Activated T-cell treated with anti-CD3 and anti-CD28 coated beads, Interleukin-2, amount 50 U/mL, for 24 hours (primary cell): ENCODE results near the gene LRRN3.
A peak's percentile ranks its signal among the peaks of the same experiment; 100 is the strongest.

Source experiments
- DNase-seq: peaks from one replicate; pipeline ENCODE4 v3.0.0-alpha.2; 2020
- H3K27ac Mint-ChIP-seq: 2 replicates; pipeline ENCODE4 v1.8.0; 2020; ENCODE audit warnings: mild to moderate bottlenecking, mixed read lengths
- H3K27me3 Mint-ChIP-seq: 2 replicates; pipeline ENCODE4 v1.8.0; 2020; ENCODE audit warnings: mixed read lengths
- H3K36me3 Mint-ChIP-seq: 2 replicates; pipeline ENCODE4 v1.8.0; 2020; ENCODE audit warnings: low read depth, mixed read lengths
- H3K4me1 Mint-ChIP-seq: 2 replicates; pipeline ENCODE4 v1.8.0; 2020; ENCODE audit warnings: low read depth, mixed read lengths
- H3K4me3 Mint-ChIP-seq: 2 replicates; pipeline ENCODE4 v1.8.0; 2020; ENCODE audit warnings: mild to moderate bottlenecking, moderate library complexity, mixed read lengths
- H3K9me3 Mint-ChIP-seq: 2 replicates; pipeline ENCODE4 v1.8.0; 2020; ENCODE audit warnings: mixed read lengths

The LRRN3 gene

DNA sequence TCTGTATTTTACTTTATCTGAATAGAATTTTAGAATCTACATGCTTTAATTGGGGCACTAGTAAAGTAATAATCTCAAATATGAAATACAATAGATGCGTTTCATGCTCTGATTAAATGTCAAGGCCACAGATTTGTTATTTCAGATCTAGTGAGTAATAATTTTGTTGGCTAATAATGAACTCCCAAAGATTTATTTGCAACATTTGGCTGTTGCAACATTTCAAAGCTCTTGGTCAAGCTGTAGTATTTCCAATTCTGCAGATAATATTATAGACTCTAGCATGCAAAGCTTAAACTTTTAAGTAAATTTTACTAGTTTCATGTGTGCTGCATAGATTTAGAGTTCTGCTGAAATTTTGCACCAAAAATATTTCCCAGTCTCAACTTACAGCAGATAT lies 16.7 kb downstream of the LRRN3 start:
- Mint-ChIP-seq H3K27me3 (no peaks in the 10 kb centered on the region), H3K4me3 (no peak overlapping the region), H3K36me3 (peaks cover 72% of the 10 kb centered on the region), H3K9me3 (no peaks in the 10 kb centered on the region), H3K27ac (no peak overlapping the region), H3K4me1 (peaks cover 61% of the 10 kb centered on the region)
- DNase-seq: no peak

DNA sequence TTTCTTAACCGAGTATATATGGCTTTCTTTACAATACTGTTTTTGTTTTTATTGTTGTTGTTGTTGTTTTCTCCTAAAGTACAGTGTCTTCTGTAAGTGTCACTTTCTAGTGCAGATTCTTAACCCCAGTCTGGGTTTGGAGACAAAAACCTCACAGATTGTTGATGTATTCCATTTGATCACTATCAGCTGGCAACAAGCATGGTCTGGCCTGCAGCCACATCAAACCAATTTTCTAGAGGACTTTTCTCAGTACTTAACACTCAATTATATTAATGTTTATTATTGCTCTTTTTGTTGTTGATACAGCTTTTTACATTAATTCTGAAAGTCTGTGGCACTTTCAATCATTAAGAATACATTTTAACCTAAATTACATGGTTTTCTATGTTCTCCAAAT lies 17.1 kb downstream of the LRRN3 start:
- no peaks in the 10 kb centered on the region for H3K27me3 Mint-ChIP-seq
- H3K36me3 Mint-ChIP-seq: peaks cover 74% of the 10 kb centered on the region
- no peak overlapping the region for H3K27ac Mint-ChIP-seq
- no peak for DNase-seq
- peaks cover 65% of the 10 kb centered on the region for H3K4me1 Mint-ChIP-seq
- no peak overlapping the region for H3K4me3 Mint-ChIP-seq
- no peaks in the 10 kb centered on the region for H3K9me3 Mint-ChIP-seq

DNA sequence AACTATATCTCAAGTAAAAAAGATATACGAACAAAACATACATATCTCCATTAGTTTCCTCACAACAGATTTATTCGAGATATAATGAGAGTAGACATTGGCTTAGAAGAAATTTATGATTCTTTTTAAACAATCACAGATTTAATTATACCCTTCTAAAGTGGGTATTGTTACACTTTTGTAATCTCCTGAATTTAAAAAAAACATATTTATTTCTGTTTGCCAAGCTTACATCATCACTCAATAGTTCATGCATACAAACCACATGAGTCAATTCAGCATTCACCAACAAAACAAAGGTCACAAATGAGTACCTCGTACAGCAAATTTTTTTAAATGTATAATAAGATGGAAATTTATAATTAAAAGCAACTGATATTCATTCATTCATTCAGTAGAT lies 17.6 kb downstream of the LRRN3 start:
- DNase-seq: no peak
- peaks cover 72% of the 10 kb centered on the region for H3K36me3 Mint-ChIP-seq
- H3K9me3 Mint-ChIP-seq: no peaks in the 10 kb centered on the region
- no peak overlapping the region for H3K27ac Mint-ChIP-seq
- H3K27me3 Mint-ChIP-seq: no peaks in the 10 kb centered on the region
- peaks cover 65% of the 10 kb centered on the region for H3K4me1 Mint-ChIP-seq
- no peak overlapping the region for H3K4me3 Mint-ChIP-seq

DNA sequence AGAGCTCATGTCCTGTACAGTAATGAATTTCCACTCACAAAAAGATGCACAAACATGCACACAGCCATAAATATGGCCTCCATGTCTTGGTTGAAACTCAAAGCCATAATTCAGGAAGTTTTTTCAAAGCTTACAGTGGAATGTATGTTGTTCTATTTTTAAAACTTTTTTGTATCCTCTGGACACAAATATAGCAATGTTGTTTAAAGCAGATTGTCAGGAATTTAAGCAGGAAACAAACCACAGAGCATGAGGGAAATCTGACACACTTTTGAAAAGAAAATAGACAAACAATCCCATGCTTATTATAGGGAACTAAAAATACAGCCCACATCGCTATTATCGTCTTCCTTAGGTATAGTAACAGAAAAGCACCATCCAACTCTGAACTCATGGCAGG lies 21.5 kb downstream of the LRRN3 start:
- Mint-ChIP-seq H3K9me3 (no peaks in the 10 kb centered on the region), H3K4me3 (no peak overlapping the region), H3K27ac (peak overlapping the region; percentile 62), H3K4me1 (peaks cover 52% of the 10 kb centered on the region), H3K36me3 (peaks cover 71% of the 10 kb centered on the region), H3K27me3 (no peaks in the 10 kb centered on the region)
- DNase-seq: no peak

DNA sequence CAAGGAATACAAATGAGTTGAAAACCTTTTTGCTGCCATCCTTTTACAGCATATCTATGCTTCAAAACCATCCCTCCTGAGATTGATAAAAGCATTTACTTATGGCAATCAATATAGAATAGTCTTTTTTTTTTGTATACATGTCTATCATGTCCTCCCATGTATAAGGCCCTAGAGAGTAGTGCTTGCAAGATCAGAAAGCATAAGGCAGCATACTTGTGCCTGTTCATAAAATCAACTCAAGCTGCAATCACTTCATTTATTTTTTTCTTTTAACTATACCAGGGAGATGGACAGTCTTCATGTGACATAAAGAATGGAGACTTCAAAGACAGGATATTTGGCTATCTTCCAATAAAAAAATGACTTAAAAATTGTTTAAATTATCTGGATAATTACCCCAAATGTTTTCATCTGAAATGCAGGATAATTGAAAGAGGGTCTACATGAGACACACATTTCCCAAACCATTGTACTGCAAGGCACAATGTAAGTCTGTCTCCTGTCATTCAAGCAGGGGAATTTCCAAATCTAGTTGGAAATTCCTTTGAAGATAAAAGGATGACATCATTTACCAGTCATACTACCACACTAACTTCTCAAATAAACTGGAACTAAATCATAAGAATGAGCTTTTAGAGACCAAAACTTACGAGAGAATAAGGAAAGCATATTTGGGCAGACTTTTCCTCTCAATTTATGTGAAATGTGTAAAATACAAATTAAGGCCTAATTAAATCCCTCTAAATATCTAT lies 22.5 kb downstream of the LRRN3 start:
- Mint-ChIP-seq H3K4me3 (peak overlapping the region; percentile 27), H3K27ac (peak overlapping the region; percentile 86), H3K27me3 (no peaks in the 10 kb centered on the region), H3K9me3 (no peaks in the 10 kb centered on the region), H3K4me1 (peaks cover 48% of the 10 kb centered on the region), H3K36me3 (peaks cover 76% of the 10 kb centered on the region)
- DNase-seq: no peak

DNA sequence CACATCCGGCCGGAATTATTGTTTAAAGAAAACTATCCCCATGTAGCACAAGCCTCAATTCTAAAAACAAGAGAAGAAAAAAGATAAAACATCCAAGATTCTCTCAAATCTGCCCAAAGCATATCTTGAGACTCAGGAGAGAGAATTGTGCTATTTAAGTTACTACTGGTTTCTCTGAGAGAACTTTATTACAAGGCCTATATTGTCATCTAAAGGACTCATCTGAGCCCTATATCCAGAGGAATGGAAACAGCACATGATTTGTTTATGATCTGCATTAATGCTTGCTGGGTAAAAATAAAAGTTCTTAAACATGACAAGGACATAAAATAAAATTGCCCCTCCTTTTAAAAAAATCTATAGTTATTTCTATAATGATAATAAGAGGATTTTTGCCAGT lies 25.0 kb downstream of the LRRN3 start:
- DNase-seq: no peak
- Mint-ChIP-seq H3K36me3 (peaks cover 79% of the 10 kb centered on the region), H3K27ac (no peak overlapping the region), H3K9me3 (peaks cover 6% of the 10 kb centered on the region), H3K4me1 (peaks cover 38% of the 10 kb centered on the region), H3K4me3 (no peak overlapping the region), H3K27me3 (no peaks in the 10 kb centered on the region)

DNA sequence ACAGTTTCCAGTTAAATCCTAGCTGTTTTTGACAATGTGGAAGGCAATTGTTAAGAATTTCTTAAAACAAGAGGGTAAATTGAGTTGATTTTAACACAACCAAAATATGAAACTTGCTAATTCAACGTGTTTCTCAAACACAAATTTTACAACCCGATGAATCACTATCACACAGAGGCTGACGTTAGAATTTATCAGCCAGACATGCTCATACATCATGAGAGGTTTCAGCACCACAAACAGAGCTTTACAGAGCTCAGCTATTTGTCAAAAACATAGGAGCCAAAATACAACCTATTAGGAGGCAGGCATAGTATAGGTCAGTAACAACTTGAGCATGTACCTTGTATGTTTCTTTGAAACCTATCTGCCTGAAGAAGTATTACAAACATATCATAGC lies 36.1 kb downstream of the LRRN3 start:
- no peaks in the 10 kb centered on the region for H3K4me1 Mint-ChIP-seq
- H3K27me3 Mint-ChIP-seq: no peaks in the 10 kb centered on the region
- no peak overlapping the region for H3K4me3 Mint-ChIP-seq
- no peak for DNase-seq
- H3K27ac Mint-ChIP-seq: no peak overlapping the region
- peaks cover 34% of the 10 kb centered on the region for H3K36me3 Mint-ChIP-seq
- peaks cover 12% of the 10 kb centered on the region for H3K9me3 Mint-ChIP-seq

DNA sequence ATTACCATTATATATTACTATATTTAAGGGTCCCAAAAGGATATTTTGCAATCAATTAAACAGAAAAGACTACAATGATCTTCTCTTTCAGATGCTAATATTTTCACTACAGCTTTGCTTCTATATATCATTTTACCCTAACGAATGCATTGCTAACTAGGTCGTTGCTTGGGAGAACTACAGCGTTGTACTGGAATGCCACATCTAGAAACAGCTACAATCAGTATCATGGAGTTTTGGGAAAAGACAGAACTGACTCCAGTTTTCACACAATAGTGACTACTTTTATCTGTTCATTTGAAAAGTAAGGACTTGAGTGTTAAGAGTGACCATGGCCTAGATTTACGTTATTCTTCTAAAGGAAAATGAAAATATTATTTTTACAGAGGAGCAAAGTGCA lies 38.5 kb downstream of the LRRN3 start:
- no peak for DNase-seq
- H3K4me3 Mint-ChIP-seq: no peak overlapping the region
- H3K36me3 Mint-ChIP-seq: peaks cover 13% of the 10 kb centered on the region
- H3K27me3 Mint-ChIP-seq: no peaks in the 10 kb centered on the region
- no peaks in the 10 kb centered on the region for H3K4me1 Mint-ChIP-seq
- no peak overlapping the region for H3K27ac Mint-ChIP-seq
- H3K9me3 Mint-ChIP-seq: peaks cover 2% of the 10 kb centered on the region

DNA sequence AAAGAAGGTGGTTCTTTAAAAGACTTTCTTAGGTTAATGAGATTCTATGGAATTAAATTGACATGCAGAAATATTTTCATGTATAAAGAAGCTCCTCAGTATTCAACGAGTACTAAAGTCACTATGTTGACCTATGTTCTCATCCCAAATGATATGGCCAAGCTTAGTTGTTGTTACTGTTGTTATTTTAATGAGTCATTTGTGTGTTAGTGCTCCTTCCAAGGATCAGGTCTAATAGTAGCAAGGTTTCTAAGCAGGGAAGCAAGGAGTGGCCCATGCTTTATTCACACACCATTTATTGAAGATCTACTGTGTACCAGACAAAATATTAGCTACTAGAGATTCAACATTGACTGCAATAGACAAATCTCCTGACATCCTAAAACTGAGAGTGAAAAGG lies 41.9 kb downstream of the LRRN3 start:
- Mint-ChIP-seq H3K4me3 (no peak overlapping the region), H3K27ac (no peak overlapping the region), H3K36me3 (no peaks in the 10 kb centered on the region), H3K27me3 (no peaks in the 10 kb centered on the region), H3K4me1 (peaks cover 16% of the 10 kb centered on the region), H3K9me3 (no peaks in the 10 kb centered on the region)
- DNase-seq: no peak

DNA sequence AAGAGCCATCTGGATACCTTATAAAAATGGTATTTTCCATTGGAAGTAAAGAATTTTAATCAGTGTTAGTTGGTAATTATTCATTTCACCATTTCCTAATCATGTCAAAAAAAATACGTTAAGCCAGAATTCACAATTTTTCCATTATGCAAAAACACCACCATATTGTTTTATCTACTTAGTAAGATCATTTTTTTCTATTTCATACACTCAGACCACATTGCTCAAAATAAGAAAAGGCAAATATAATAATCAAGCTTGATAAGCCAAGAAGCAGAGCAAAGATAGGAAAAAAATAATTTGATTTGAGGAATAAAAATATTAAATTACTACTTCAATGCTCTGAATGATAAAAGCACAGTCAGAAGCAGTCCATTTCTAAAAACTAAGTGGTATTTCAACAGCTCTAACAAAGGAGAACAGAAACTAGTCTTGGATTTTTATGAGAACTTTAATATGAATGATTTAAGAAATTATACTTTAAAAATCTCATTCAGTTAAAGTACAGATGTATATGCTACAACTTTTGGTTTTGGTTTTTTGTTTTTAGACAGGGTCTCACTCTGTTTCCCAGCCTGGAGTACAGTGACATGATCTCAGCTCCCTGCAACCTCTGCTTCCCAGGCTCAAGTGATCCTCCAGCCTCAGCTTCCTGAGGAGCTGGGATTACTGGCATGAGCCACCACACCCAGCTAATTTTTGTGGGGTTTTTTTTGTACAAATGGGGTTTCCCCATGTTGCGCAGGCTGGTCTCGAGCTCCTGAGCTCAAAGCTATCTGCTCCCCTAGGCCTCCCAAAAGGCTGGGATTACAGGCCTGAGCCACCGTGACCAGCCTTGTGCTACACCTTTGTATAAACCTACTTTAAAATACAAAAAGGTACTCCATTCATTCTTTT lies 46.6 kb downstream of the LRRN3 start:
- no peaks in the 10 kb centered on the region for H3K36me3 Mint-ChIP-seq
- H3K4me1 Mint-ChIP-seq: peaks cover 47% of the 10 kb centered on the region
- peak; percentile 59 for DNase-seq
- no peaks in the 10 kb centered on the region for H3K9me3 Mint-ChIP-seq
- peak overlapping the region; percentile 97 for H3K27ac Mint-ChIP-seq
- H3K4me3 Mint-ChIP-seq: peak overlapping the region; percentile 71
- H3K27me3 Mint-ChIP-seq: no peaks in the 10 kb centered on the region

DNA sequence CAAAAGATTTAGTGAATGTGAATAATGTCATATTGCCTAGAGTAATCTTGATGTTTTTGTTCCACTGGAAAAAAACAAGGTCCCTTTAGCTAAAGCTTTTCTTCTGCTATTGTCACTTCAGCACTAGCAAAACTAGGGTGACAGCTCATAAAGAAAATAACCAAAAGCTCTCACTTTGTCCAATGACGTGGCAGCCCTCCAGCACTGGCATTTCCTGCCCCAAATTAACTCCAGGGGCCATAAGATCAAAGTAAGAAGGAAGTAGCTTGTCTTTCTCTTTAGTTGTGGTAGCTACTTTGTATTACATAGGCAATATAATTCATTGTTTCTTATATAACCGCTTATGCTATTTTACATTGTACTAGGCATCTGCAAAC lies 47.3 kb downstream of the LRRN3 start:
- Mint-ChIP-seq H3K4me1 (peaks cover 47% of the 10 kb centered on the region), H3K27ac (peak overlapping the region; percentile 97), H3K27me3 (no peaks in the 10 kb centered on the region), H3K4me3 (peak overlapping the region; percentile 71), H3K9me3 (no peaks in the 10 kb centered on the region), H3K36me3 (no peaks in the 10 kb centered on the region)
- peak; percentile 56 for DNase-seq

DNA sequence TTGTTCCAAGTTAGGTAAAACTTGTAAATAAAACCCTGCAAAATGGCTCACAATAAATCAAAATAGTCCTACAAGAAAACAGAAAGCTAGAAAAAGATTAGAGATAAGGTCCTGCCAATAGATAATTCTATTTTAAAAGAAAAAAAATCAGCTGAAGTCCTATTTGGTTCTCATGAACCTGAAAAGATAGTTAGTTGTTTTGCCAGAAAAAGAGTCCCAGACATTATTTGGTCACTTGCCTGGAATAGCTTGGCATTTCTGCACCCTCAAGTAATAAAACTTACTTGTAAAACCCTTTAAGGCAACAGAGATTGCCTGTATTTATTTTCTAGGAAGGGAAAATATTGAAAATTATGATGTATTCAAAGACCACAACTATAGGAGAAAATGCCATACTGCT lies 47.7 kb downstream of the LRRN3 start:
- peak overlapping the region; percentile 71 for H3K4me3 Mint-ChIP-seq
- H3K36me3 Mint-ChIP-seq: no peaks in the 10 kb centered on the region
- peak overlapping the region; percentile 97 for H3K27ac Mint-ChIP-seq
- H3K27me3 Mint-ChIP-seq: no peaks in the 10 kb centered on the region
- H3K4me1 Mint-ChIP-seq: peaks cover 47% of the 10 kb centered on the region
- DNase-seq: no peak
- H3K9me3 Mint-ChIP-seq: no peaks in the 10 kb centered on the region

DNA sequence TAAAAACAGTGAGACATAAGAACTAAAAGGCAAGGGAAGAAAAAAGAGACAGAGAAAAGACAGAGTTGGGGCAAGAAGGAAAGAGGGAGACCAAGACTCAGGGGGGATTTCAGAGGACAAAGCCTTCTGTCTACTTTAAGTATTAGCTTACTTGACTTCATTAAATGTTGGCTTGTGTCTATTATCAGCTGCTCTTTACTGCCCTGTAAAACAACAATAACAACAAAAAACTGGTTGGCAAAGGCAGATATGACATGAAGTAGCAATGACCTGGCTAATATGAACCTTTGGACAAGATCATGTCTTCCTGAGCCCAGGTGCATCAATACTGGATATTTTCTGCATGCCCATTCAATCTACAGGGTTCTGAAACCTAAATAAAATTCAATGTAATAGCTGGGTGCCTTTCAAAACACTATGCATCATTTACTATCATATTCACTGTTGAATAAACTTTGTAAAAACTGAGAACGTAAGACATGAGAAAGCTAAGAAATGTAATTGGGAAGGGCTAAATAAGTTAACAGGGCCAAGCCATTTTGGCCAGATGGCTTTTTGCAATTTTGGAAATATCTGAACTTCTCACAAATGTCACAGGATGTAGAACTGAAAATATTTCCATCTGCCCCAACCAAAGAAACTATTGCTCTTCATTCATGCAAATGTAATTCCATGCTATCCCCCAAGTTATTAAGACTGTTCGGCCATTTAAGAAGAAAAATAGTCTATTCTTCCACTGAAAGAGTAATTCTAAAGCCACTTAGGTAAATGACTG lies 49.4 kb downstream of the LRRN3 start:
- Mint-ChIP-seq H3K36me3 (no peaks in the 10 kb centered on the region), H3K9me3 (no peaks in the 10 kb centered on the region), H3K4me3 (no peak overlapping the region), H3K4me1 (peaks cover 47% of the 10 kb centered on the region), H3K27ac (peak overlapping the region; percentile 38), H3K27me3 (no peaks in the 10 kb centered on the region)
- no peak for DNase-seq

DNA sequence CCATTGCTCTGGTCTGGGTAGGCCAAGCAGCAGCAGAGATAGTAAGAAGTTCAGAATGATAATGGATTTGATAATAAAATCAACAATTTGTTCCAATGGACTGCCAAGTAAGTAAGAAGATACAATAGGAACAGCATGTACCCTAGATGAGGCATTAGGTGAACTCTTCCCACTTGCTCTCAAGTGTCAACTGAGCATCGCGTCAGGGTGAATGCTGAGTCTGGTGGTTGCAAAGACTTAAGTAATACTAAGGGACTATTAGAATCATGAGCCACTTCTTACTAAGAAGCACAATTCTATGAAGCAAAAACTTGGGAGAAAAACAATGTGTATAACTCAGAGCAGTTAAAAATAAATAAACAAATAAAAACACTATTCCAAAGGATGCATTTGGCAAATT lies 54.5 kb downstream of the LRRN3 start:
- Mint-ChIP-seq H3K4me1 (peaks cover 5% of the 10 kb centered on the region), H3K36me3 (no peaks in the 10 kb centered on the region), H3K27ac (no peak overlapping the region), H3K27me3 (no peaks in the 10 kb centered on the region), H3K9me3 (no peaks in the 10 kb centered on the region), H3K4me3 (no peak overlapping the region)
- DNase-seq: no peak
